Loucy (cell line): ENCODE results near the gene AGTRAP.

Experiments
- H2AFZ ChIP-seq: fragments of 200-600 bp; sonication (generic); 2 replicates; pipeline ENCODE4 v1.6.0; 2016; ENCODE audit warnings: antibody characterized with exemption, mild to moderate bottlenecking, low read length, moderate library complexity
- H3F3A ChIP-seq: fragments of 200-600 bp; 2 replicates; pipeline ENCODE4 v1.6.0; 2016; ENCODE audit warnings: antibody characterized with exemption, low read depth, mild to moderate bottlenecking
- H3K27me3 ChIP-seq: fragments of 200-600 bp; sonication (generic); 2 replicates; pipeline ENCODE4 v1.6.1; 2014; ENCODE audit warnings: low read length, mild to moderate bottlenecking; ENCODE audit not compliant: insufficient read depth, poor library complexity, severe bottlenecking
- H3K36me3 ChIP-seq: fragments of 200-600 bp; sonication (generic); 2 replicates; pipeline ENCODE4 v1.6.1; 2016; ENCODE audit warnings: low read length; ENCODE audit not compliant: insufficient read depth
- H3K4me1 ChIP-seq: fragments of 200-600 bp; sonication (generic); 2 replicates; pipeline ENCODE4 v1.5.1; 2014; ENCODE audit warnings: low read length, mild to moderate bottlenecking; ENCODE audit not compliant: insufficient read depth, poor library complexity, severe bottlenecking
- H3K4me2 ChIP-seq: fragments of 200-600 bp; sonication (generic); 2 replicates; pipeline ENCODE4 v1.6.0; 2014; ENCODE audit warnings: antibody characterized with exemption, low read length, low read depth, mild to moderate bottlenecking; ENCODE audit not compliant: poor library complexity, severe bottlenecking
- H3K4me3 ChIP-seq: fragments of 200-600 bp; sonication (generic); 2 replicates; pipeline ENCODE4 v1.5.1; 2014; ENCODE audit warnings: low read length, mild to moderate bottlenecking, mixed read lengths; ENCODE audit not compliant: poor library complexity, severe bottlenecking
- H3K79me2 ChIP-seq: fragments of 200-600 bp; sonication (generic); 2 replicates; pipeline ENCODE4 v1.6.1; 2014; ENCODE audit warnings: low read length; ENCODE audit not compliant: insufficient read depth
- H3K9ac ChIP-seq: fragments of 200-600 bp; sonication (generic); 2 replicates; pipeline ENCODE4 v1.6.0; 2014; ENCODE audit warnings: mild to moderate bottlenecking, low read depth, low read length, moderate library complexity; ENCODE audit not compliant: poor library complexity, severe bottlenecking
- H3K9me2 ChIP-seq: fragments of 200-600 bp; sonication (generic); replicated peaks from 2 replicates; pipeline ENCODE4 v1.6.1; 2016; ENCODE audit warnings: low read depth, low read length, mixed read lengths
- H3K9me3 ChIP-seq: fragments of 200-600 bp; sonication (generic); 2 replicates; pipeline ENCODE4 v1.6.1; 2014; ENCODE audit warnings: mild to moderate bottlenecking, antibody characterized with exemption, low read length, low read depth; ENCODE audit not compliant: insufficient read depth
- H4K20me1 ChIP-seq: fragments of 200-600 bp; sonication (generic); 2 replicates; pipeline ENCODE4 v1.6.0; 2014; ENCODE audit warnings: antibody characterized with exemption, low read length, mild to moderate bottlenecking; ENCODE audit not compliant: insufficient read depth, poor library complexity, severe bottlenecking
- CTCF ChIP-seq: fragments of 200-600 bp; sonication (generic); conservative IDR thresholded peaks from 2 replicates; pipeline ENCODE4 v1.5.1; 2014; ENCODE audit warnings: mild to moderate bottlenecking, antibody characterized with exemption, low read length
- EZH2phosphoT487 ChIP-seq: fragments of 200-600 bp; IDR thresholded peaks from 2 replicates; pipeline ENCODE4 v1.6.1; 2018; ENCODE audit warnings: antibody characterized with exemption, mild to moderate bottlenecking, moderate library complexity, borderline replicate concordance

Gene AGTRAP

GRCh38 chr1:11741919-11742558, 6.1 kb downstream of the AGTRAP start:
- no peak overlapping the region for H2AFZ ChIP-seq
- peak overlapping the region; percentile 82 for H3K4me2 ChIP-seq
- no peaks in the 10 kb centered on the region for H3K27me3 ChIP-seq
- no peaks in the 10 kb centered on the region for H4K20me1 ChIP-seq
- H3K36me3 ChIP-seq, result no peaks in the 10 kb centered on the region
- H3K9me2 ChIP-seq, result no peaks in the 10 kb centered on the region
- H3K9me3 ChIP-seq, result no peaks in the 10 kb centered on the region
- H3K9ac ChIP-seq, result peak overlapping the region; percentile 63
- peaks cover 4% of the 10 kb centered on the region; the same call in 1 of the 2 replicates for H3F3A ChIP-seq
- H3K4me1 ChIP-seq, result peaks cover 71% of the 10 kb centered on the region
- TF ChIP-seq EZH2phosphoT487, result no peak
- no peak for TF ChIP-seq CTCF
- H3K4me3 ChIP-seq, result no peak overlapping the region
- H3K79me2 ChIP-seq, result no peaks in the 10 kb centered on the region

DNA sequence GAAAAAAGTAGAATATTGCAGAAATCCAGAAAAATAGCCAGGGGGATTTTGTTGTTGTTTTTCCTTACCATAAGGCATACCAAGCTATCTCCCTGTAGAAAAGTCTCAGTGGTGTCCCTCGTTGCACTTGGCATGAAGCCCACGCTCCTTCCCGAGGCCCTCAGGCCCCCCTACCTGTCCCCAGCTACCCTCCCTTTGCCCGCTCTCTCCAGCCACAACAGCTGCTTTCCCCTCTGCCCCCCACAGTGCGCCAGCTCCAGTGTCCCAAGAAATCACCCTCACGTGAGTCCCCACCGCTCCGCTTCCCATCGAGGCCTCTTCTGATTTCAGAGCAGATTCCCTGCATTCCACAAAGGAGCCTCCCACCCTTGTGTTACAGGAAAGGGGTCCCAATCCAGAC, 8.4 kb downstream of the AGTRAP start:
- Histone ChIP-seq H3K9me3 (no peaks in the 10 kb centered on the region), H4K20me1 (no peaks in the 10 kb centered on the region), H3K36me3 (no peaks in the 10 kb centered on the region), H3K9me2 (no peaks in the 10 kb centered on the region), H3K4me3 (no peak overlapping the region), H3F3A (peaks cover 3% of the 10 kb centered on the region; the same call in 1 of the 2 replicates), H3K4me1 (peaks cover 56% of the 10 kb centered on the region), H3K9ac (no peak overlapping the region), H2AFZ (no peak overlapping the region), H3K79me2 (no peaks in the 10 kb centered on the region), H3K27me3 (no peaks in the 10 kb centered on the region), H3K4me2 (no peak overlapping the region)
- no peak for TF ChIP-seq EZH2phosphoT487
- TF ChIP-seq CTCF, result no peak

GRCh38 chr1:11746092-11746491, 10.2 kb downstream of the AGTRAP start:
- Histone ChIP-seq H4K20me1 (no peaks in the 10 kb centered on the region), H2AFZ (no peak overlapping the region), H3K9ac (no peak overlapping the region), H3K9me3 (no peaks in the 10 kb centered on the region), H3K4me1 (peaks cover 38% of the 10 kb centered on the region), H3K36me3 (no peaks in the 10 kb centered on the region), H3K9me2 (no peaks in the 10 kb centered on the region), H3F3A (no peaks in the 10 kb centered on the region; the same call in 1 of the 2 replicates), H3K27me3 (no peaks in the 10 kb centered on the region), H3K4me2 (no peak overlapping the region), H3K79me2 (no peaks in the 10 kb centered on the region), H3K4me3 (no peak overlapping the region)
- TF ChIP-seq EZH2phosphoT487 (no peak), CTCF (no peak)
